SK-N-SH treated with all-trans-retinoic acid at 6 μM for 48 hours (cell line): ENCODE data around the gene ABHD6.

ENCODE experiments used
- ATAC-seq: fragments of 200-7000 bp; cut with Tn5 transposase; 3 replicates; pipeline ENCODE4 v1.9.1; 2020; ENCODE audit warnings: mild to moderate bottlenecking, moderate library complexity
- BACH2 ChIP-seq: fragments of 250-450 bp; sonication (Bioruptor Pico); IDR thresholded peaks from 2 replicates; pipeline ENCODE4 v1.9.0; 2021; ENCODE audit warnings: mild to moderate bottlenecking, borderline replicate concordance
- CREB5 ChIP-seq: fragments of 250-450 bp; sonication (Bioruptor Pico); IDR thresholded peaks from 2 replicates; pipeline ENCODE4 v1.5.1; 2020; ENCODE audit warnings: low read depth, mild to moderate bottlenecking, moderate library complexity
- CSDC2 ChIP-seq: fragments of 250-450 bp; sonication (Bioruptor Pico); IDR thresholded peaks from 2 replicates; pipeline ENCODE4 v1.5.0; 2020; ENCODE audit warnings: mild to moderate bottlenecking, moderate library complexity
- ESRRG ChIP-seq: fragments of 250-450 bp; sonication (Bioruptor Pico); IDR thresholded peaks from 2 replicates; pipeline ENCODE4 v1.6.1; 2021; ENCODE audit warnings: mild to moderate bottlenecking
- GLIS3 ChIP-seq: fragments of 250-450 bp; sonication (Bioruptor Pico); IDR thresholded peaks from 2 replicates; pipeline ENCODE4 v1.5.0; 2020; ENCODE audit warnings: mild to moderate bottlenecking, moderate library complexity
- ISL1 ChIP-seq: fragments of 250-450 bp; sonication (Bioruptor Pico); IDR thresholded peaks from 2 replicates; pipeline ENCODE4 v2.1.2; 2022; ENCODE audit warnings: mild to moderate bottlenecking, moderate library complexity
- OSR1 ChIP-seq: fragments of 250-450 bp; sonication (Bioruptor Pico); IDR thresholded peaks from 2 replicates; pipeline ENCODE4 v1.8.0; 2022; ENCODE audit warnings: moderate library complexity, mild to moderate bottlenecking, inconsistent platforms
- POU6F1 ChIP-seq: fragments of 250-450 bp; sonication (Bioruptor Pico); IDR thresholded peaks from 2 replicates; pipeline ENCODE4 v1.8.0; 2021; ENCODE audit warnings: low read depth, mild to moderate bottlenecking, moderate library complexity, borderline replicate concordance
- PPARA ChIP-seq: fragments of 250-450 bp; sonication (Bioruptor Pico); IDR thresholded peaks from 2 replicates; pipeline ENCODE4 v1.5.0; 2020; ENCODE audit warnings: mild to moderate bottlenecking, borderline replicate concordance
- RARB ChIP-seq: fragments of 250-450 bp; sonication (Bioruptor Pico); IDR thresholded peaks from 2 replicates; pipeline ENCODE4 v1.8.0; 2021; ENCODE audit warnings: mild to moderate bottlenecking, moderate library complexity
- SNAI2 ChIP-seq: fragments of 250-450 bp; sonication (Bioruptor Pico); IDR thresholded peaks from 2 replicates; pipeline ENCODE4 v1.5.0; 2020; ENCODE audit warnings: mild to moderate bottlenecking, moderate library complexity
- TCF4 ChIP-seq: fragments of 250-450 bp; sonication (Bioruptor Pico); IDR thresholded peaks from 2 replicates; pipeline ENCODE4 v1.8.0; 2021; ENCODE audit warnings: mild to moderate bottlenecking, moderate library complexity, borderline replicate concordance
- TOX ChIP-seq: fragments of 250-450 bp; sonication (Bioruptor Pico); IDR thresholded peaks from 2 replicates; pipeline ENCODE4 v1.8.0; 2021; ENCODE audit warnings: mild to moderate bottlenecking, moderate library complexity, borderline replicate concordance
- ZC3H10 ChIP-seq: fragments of 250-450 bp; sonication (Bioruptor Pico); IDR thresholded peaks from 2 replicates; pipeline ENCODE4 v1.5.1; 2021; ENCODE audit warnings: mild to moderate bottlenecking, moderate library complexity
- ZFP3 ChIP-seq: fragments of 250-450 bp; sonication (Bioruptor Pico); IDR thresholded peaks from 2 replicates; pipeline ENCODE4 v1.5.0; 2020; ENCODE audit warnings: mild to moderate bottlenecking, moderate library complexity
- ZFP30 ChIP-seq: fragments of 450-650 bp; formaldehyde crosslinking; IDR thresholded peaks from 2 replicates; pipeline ENCODE4 v1.5.0; 2022; ENCODE audit warnings: mild to moderate bottlenecking, moderate library complexity
- ZNF565 ChIP-seq: fragments of 450-650 bp; formaldehyde crosslinking; conservative IDR thresholded peaks from 2 replicates; pipeline ENCODE4 v1.5.0; 2020; ENCODE audit warnings: low read depth, mild to moderate bottlenecking, moderate library complexity
- ZNF70 ChIP-seq: fragments of 450-650 bp; formaldehyde crosslinking; IDR thresholded peaks from 2 replicates; pipeline ENCODE4 v1.5.0; 2020; ENCODE audit warnings: mild to moderate bottlenecking, moderate library complexity
- ZNF8 ChIP-seq: fragments of 450-650 bp; formaldehyde crosslinking; IDR thresholded peaks from 2 replicates; pipeline ENCODE4 v1.5.0; 2020; ENCODE audit warnings: mild to moderate bottlenecking, moderate library complexity
- TF ChIP-seq, protein P1 (sequence below): fragments of 250-450 bp; sonication (Bioruptor Pico); IDR thresholded peaks from 2 replicates; pipeline ENCODE4 v1.8.0; 2020; ENCODE audit warnings: mild to moderate bottlenecking, moderate library complexity, borderline replicate concordance
- TF ChIP-seq, protein P2 (sequence below): fragments of 250-450 bp; sonication (Bioruptor Pico); IDR thresholded peaks from 2 replicates; pipeline ENCODE4 v1.5.1; 2021; ENCODE audit warnings: mild to moderate bottlenecking, moderate library complexity

The ABHD6 gene

GRCh38 chr3:58281069-58281468 lies 43.5 kb downstream of the ABHD6 start:
- ATAC-seq, result no peak

DNA sequence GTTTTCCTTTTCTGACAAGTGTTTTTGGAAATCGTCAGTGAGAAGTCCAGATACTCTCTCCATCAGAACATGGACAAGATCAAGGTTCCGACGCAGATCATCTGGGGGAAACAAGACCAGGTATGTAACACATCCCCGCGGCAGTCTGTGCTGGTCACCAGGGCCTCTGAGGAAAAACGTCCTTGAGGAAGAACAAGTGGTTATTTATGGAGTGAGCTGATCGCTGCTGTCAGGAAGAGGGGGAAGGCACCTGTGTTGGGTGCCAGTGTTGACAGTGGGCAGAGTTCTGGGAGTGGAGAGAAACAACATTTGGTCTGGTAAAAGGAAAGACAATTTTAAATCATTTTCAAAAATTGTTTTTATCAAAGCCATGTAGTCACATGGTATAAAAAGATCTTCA lies 47.7 kb downstream of the ABHD6 start:
- ATAC-seq, result no peak
- TF ChIP-seq, protein P1, sequence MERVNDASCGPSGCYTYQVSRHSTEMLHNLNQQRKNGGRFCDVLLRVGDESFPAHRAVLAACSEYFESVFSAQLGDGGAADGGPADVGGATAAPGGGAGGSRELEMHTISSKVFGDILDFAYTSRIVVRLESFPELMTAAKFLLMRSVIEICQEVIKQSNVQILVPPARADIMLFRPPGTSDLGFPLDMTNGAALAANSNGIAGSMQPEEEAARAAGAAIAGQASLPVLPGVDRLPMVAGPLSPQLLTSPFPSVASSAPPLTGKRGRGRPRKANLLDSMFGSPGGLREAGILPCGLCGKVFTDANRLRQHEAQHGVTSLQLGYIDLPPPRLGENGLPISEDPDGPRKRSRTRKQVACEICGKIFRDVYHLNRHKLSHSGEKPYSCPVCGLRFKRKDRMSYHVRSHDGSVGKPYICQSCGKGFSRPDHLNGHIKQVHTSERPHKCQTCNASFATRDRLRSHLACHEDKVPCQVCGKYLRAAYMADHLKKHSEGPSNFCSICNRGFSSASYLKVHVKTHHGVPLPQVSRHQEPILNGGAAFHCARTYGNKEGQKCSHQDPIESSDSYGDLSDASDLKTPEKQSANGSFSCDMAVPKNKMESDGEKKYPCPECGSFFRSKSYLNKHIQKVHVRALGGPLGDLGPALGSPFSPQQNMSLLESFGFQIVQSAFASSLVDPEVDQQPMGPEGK (CRISPR knock-in tag), result no peak
- no peak for TF ChIP-seq PPARA (CRISPR knock-in tag)
- TF ChIP-seq SNAI2, result no peak
- no peak for TF ChIP-seq TOX (CRISPR knock-in tag)
- TF ChIP-seq ESRRG, result no peak
- TF ChIP-seq ISL1 (CRISPR knock-in tag), result no peak
- TF ChIP-seq CSDC2 (CRISPR knock-in tag), result no peak
- TF ChIP-seq, protein P2, sequence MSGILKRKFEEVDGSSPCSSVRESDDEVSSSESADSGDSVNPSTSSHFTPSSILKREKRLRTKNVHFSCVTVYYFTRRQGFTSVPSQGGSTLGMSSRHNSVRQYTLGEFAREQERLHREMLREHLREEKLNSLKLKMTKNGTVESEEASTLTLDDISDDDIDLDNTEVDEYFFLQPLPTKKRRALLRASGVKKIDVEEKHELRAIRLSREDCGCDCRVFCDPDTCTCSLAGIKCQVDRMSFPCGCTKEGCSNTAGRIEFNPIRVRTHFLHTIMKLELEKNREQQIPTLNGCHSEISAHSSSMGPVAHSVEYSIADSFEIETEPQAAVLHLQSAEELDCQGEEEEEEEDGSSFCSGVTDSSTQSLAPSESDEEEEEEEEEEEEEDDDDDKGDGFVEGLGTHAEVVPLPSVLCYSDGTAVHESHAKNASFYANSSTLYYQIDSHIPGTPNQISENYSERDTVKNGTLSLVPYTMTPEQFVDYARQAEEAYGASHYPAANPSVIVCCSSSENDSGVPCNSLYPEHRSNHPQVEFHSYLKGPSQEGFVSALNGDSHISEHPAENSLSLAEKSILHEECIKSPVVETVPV (CRISPR knock-in tag), result no peak
- TF ChIP-seq RARB (CRISPR knock-in tag), result no peak
- TF ChIP-seq ZNF8 (CRISPR knock-in tag), result no peak
- TF ChIP-seq CREB5 (CRISPR knock-in tag), result no peak
- TF ChIP-seq TCF4 (CRISPR knock-in tag), result no peak
- TF ChIP-seq ZNF70 (CRISPR knock-in tag), result no peak
- no peak for TF ChIP-seq ZFP30 (CRISPR knock-in tag)
- TF ChIP-seq ZC3H10, result no peak
- TF ChIP-seq ZNF565 (CRISPR knock-in tag), result no peak
- TF ChIP-seq POU6F1 (CRISPR knock-in tag), result no peak
- no peak for TF ChIP-seq OSR1 (CRISPR knock-in tag)

More at GRCh38 chr3:58281069-58281468, 43.5 kb downstream of the ABHD6 start:
- TF ChIP-seq ESRRG (no peak), ZNF70 (CRISPR knock-in tag) (no peak), TCF4 (CRISPR knock-in tag) (no peak), CSDC2 (CRISPR knock-in tag) (no peak), BACH2 (CRISPR knock-in tag) (no peak), ISL1 (CRISPR knock-in tag) (no peak), ZFP3 (CRISPR knock-in tag) (no peak), GLIS3 (CRISPR knock-in tag) (no peak), OSR1 (CRISPR knock-in tag) (no peak), CREB5 (CRISPR knock-in tag) (no peak), TOX (CRISPR knock-in tag) (no peak), SNAI2 (no peak), ZNF8 (CRISPR knock-in tag) (no peak), ZNF565 (CRISPR knock-in tag) (no peak)
- TF ChIP-seq, protein P2 (CRISPR knock-in tag), result no peak
- TF ChIP-seq, protein P1 (CRISPR knock-in tag), result no peak
